Heart left ventricle (tissue), 16 donors: ENCODE measurements around the gene MSN. TPM values are rescaled to one million over a fixed set of nuclear protein-coding genes. Genes with fewer than 3 reads are reported as not detected.

ENCODE experiments used
- ATAC-seq, 4 donors: fragments of 200-7000 bp; cut with Tn5 transposase; one replicate each; pipeline ENCODE4 v1.9.1; 2020 to 2022; ENCODE audit warnings: moderate library complexity in 4 of 4, mild to moderate bottlenecking in 3 of 4, moderate number of reproducible peaks in 1 of 4
- DNase-seq, 5 donors: peaks; one replicate each; pipeline ENCODE4 v3.0.0-alpha.2; 2020
- H3K27ac ChIP-seq, 12 donors: fragments of 200-600 bp; sonication (generic) in 4 of 12; one replicate each; pipeline versions ENCODE4 v1.5.0 to v1.8.0; 2016 to 2022; ENCODE audit warnings: mild to moderate bottlenecking in 2 of 12
- H3K27me3 ChIP-seq, 9 donors: fragments of 200-600 bp; sonication (generic) in 2 of 9; one replicate each; pipeline versions ENCODE4 v1.5.1 to v1.8.0; 2016 to 2022; ENCODE audit warnings: mild to moderate bottlenecking in 3 of 9
- H3K36me3 ChIP-seq, 9 donors: fragments of 200-600 bp; sonication (generic) in 2 of 9; one replicate each; pipeline versions ENCODE4 v1.5.0 to v1.8.0; 2018 to 2022; ENCODE audit warnings: mild to moderate bottlenecking in 2 of 9
- H3K4me1 ChIP-seq, 12 donors: fragments of 200-600 bp; sonication (generic) in 4 of 12; one replicate each; pipeline versions ENCODE4 v1.5.0 to v1.8.0; 2016 to 2022; ENCODE audit warnings: mild to moderate bottlenecking in 3 of 12
- H3K4me3 ChIP-seq, 12 donors: fragments of 200-600 bp; sonication (generic) in 4 of 12; one replicate each; pipeline versions ENCODE4 v1.5.0 to v1.8.0; 2017 to 2022; ENCODE audit warnings: mild to moderate bottlenecking in 9 of 12, moderate library complexity in 4 of 12
- H3K9me3 ChIP-seq, 12 donors: fragments of 200-600 bp; sonication (generic) in 4 of 12; one replicate each; pipeline versions ENCODE4 v1.5.0 to v1.8.0; 2016 to 2022; ENCODE audit warnings: mild to moderate bottlenecking in 1 of 12
- POLR2A ChIP-seq, 2 donors: fragments of 450-650 bp; IDR thresholded peaks; one replicate each; pipeline ENCODE4 v1.6.1; 2017; ENCODE audit warnings: antibody characterized with exemption in 2 of 2, mild to moderate bottlenecking in 2 of 2, moderate library complexity in 2 of 2
- WGBS, 4 donors: extraction: QIAGEN DNeasy Blood & Tissue Kit in 2 of 4; methylation state at CpG; one replicate each; pipeline versions ENCODE4 v1.1.5 to v1.1.7; 2013 to 2018; 5-methylcytosine and 5-hydroxymethylcytosine counted together
- intact Hi-C, 10 donors: fragments of 100-400 bp; cut with DNase I; formaldehyde crosslinking; loops; one replicate each; pipeline versions ENCODE4 v1.11.1 to v1.14.2; 2022
- polyA plus RNA-seq, 2 donors: library from polyadenylated mRNA; stranded (reverse); fragments of 200-250 nt; gene quantifications; one replicate each; pipeline ENCODE4 v1.2.3, GENCODE V29; 2013
- total RNA-seq, 9 donors: library from RNA; depleted of rRNA in 2 of 9; stranded (reverse); fragments of >200 nt in 2 of 9; fragmentation: NEBNext Ultra II Directional in 3 of 9; extraction: Animal tissue kit (Norgen Biotek cat#: 25700) in 3 of 9; gene quantifications; one replicate each; pipeline versions ENCODE4 v1.1.0 to v1.2.4, GENCODE V29; 2016 to 2023
- TF ChIP-seq, protein P1 (sequence below), 12 donors: fragments of 200-600 bp; sonication (generic) in 4 of 12; IDR thresholded peaks; one replicate each; pipeline versions ENCODE4 v1.5.0 to v1.8.0; 2018 to 2022; ENCODE audit warnings: antibody characterized with exemption in 12 of 12, mild to moderate bottlenecking in 5 of 12
- donor health status: ischemic (EF 13 %, LVEDD 7.1; RV severe dilation, severe dysfunction).
- donor health status: healthy with polysubstance abuse.
- donor health status: DM: no; HTN: yes; CAD: no.
- donor health status: DM: no; HTN: no; CAD: no.
- donor health status: ischemic (EF 25% LVEDD 6.9; RV normal size, moderate dysfunction).
- donor health status: ischemic (EF 25% LVEDD 5.7; RV mildly dilated, moderate dysfunction).
- donor health status: healthy.
- donor health status: DM: yes; HTN: yes; CAD: no.
- donor health status: ischemic (EF 35%, LVEDD 5.7; RV mildly dilated, moderate dysfunction).
- donor health status: nonischemic (EF 11% LVEDD 7.7; RV severe dilation, severe dysfunction).
- donor health status: DM: yes; HTN: yes; CAD: no.
- donor health status: PGD.
- donor health status: ischemic (EF 29% LVEDD 5.4; RV normal size, mild dysfunction).
- donor health status: nonischemic (EF 23%, LVEDD 6.1; RV moderate dilation, normal function).

The MSN gene
- total and polyA plus RNA-seq, 11 donors = 48.9 to 298 (median 153) TPM

DNA sequence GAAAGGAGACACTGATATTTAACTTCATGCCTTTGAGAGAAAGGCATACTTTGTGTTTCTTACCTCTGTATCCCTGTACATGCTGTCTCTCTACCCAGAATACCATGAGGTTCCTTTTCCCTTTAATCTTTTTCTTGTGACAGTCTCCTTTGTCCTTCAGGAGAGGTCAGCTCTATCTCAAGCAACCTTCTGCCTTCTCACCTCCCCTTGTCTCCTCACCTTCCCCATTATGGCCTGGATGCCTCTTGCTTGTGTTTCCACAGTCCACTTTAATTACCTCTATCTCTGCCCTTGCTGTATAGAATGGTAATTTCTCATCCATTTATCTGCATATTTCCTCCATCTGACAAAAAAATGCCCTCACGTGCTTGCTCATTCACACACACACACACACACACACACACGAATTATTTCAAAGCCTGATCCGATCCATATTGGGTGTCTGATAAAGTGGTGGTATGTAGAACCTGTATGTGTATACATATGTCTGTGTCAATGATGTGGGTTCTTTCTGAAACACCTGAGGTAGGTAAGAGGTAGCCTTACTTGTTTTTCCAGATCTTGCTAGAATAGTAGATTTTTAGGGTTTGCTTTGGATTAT, 28.5 kb downstream of the MSN start:
- H3K27me3 ChIP-seq = no peaks in the 10 kb centered on the region
- no peaks in the 10 kb centered on the region for H3K9me3 ChIP-seq
- peaks cover 0 to 7% (median 0%) of the 10 kb centered on the region in 9 donors for H3K36me3 ChIP-seq
- H3K4me1 ChIP-seq = peaks cover 0 to 100% (median 79%) of the 10 kb centered on the region in 12 donors
- 46 to 68% (median 49%) methylated on average over 3 of the region's 3 CpGs for WGBS, 4 donors
- peak overlapping the region in 11 of 12 donors; percentile 13 to 93 (median 78) for H3K27ac ChIP-seq
- H3K4me3 ChIP-seq = no peak overlapping the region
- ATAC-seq = no peak
- TF ChIP-seq POLR2A (IDR thresholded peaks at IDR 0.05) = no peak
- TF ChIP-seq, protein P1, sequence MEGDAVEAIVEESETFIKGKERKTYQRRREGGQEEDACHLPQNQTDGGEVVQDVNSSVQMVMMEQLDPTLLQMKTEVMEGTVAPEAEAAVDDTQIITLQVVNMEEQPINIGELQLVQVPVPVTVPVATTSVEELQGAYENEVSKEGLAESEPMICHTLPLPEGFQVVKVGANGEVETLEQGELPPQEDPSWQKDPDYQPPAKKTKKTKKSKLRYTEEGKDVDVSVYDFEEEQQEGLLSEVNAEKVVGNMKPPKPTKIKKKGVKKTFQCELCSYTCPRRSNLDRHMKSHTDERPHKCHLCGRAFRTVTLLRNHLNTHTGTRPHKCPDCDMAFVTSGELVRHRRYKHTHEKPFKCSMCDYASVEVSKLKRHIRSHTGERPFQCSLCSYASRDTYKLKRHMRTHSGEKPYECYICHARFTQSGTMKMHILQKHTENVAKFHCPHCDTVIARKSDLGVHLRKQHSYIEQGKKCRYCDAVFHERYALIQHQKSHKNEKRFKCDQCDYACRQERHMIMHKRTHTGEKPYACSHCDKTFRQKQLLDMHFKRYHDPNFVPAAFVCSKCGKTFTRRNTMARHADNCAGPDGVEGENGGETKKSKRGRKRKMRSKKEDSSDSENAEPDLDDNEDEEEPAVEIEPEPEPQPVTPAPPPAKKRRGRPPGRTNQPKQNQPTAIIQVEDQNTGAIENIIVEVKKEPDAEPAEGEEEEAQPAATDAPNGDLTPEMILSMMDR (IDR thresholded peaks at IDR 0.05) = no peak
- intact Hi-C loops = no loop called here
- no peak for DNase-seq

DNA sequence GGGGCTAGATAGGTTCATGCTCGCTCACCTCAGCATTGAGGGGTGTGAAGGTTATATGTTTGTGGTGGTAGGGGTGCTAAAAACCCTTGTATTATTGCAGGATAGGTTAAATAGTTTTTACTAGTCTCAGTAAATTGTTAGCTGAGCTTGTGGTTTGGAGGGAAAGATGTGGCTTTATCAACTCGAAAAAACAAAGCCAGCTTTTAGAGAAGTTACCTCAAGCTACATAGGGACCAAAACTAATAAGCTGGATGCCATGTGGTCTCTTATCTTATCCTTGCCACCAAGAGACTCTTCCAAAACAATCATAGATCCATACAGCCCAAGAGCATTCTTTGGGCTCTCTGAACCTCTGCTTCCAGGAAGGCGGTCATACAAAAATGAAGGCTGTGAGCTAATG, 29.2 kb downstream of the MSN start:
- ATAC-seq (no peak), DNase-seq (no peak)
- peak overlapping the region in 1 of 12 donors; percentile 21 for H3K4me3 ChIP-seq
- no peaks in the 10 kb centered on the region for H3K9me3 ChIP-seq
- peak overlapping the region in 11 of 12 donors; percentile 40 to 93 (median 78) for H3K27ac ChIP-seq
- TF ChIP-seq, protein P1 (IDR thresholded peaks at IDR 0.05) = no peak
- TF ChIP-seq POLR2A (IDR thresholded peaks at IDR 0.05) = no peak
- peaks cover 0 to 10% (median 0%) of the 10 kb centered on the region in 9 donors for H3K36me3 ChIP-seq
- WGBS, 4 donors = 58 to 69% (median 61%) methylated on average over 3 of the region's 3 CpGs
- H3K4me1 ChIP-seq = peaks cover 0 to 100% (median 78%) of the 10 kb centered on the region in 12 donors
- no peaks in the 10 kb centered on the region for H3K27me3 ChIP-seq
- intact Hi-C loops = no loop called here

DNA sequence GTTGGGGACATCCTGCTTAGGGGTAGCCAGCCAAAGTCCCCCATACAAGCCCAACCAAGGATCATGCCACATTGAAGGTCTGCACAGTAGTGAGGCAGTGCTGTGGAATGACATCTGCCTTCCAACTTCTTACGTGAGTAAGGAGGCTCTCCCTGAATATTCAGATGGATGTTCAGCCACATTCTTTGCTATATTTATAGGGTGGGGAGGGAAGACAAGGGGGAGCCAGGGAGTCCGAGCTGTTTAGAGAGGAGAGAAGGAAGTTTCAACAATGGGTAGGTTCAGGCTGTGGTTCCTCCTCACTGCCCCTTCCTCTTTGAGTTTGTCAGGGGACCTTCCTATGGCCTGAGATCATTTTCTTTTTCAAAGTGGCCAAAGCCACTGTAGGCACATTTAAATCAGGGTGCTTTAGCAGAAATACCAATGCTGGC, 29.8 kb downstream of the MSN start:
- WGBS, 4 donors = 2 to 31% (median 13%) methylated on average over 2 of the region's 2 CpGs
- Histone ChIP-seq H3K4me3 (peak overlapping the region in 3 of 12 donors; percentile 3 to 21 (median 7)), H3K27ac (peak overlapping the region; percentile 7 to 93 (median 78)), H3K4me1 (peaks cover 0 to 98% (median 72%) of the 10 kb centered on the region in 12 donors), H3K9me3 (no peaks in the 10 kb centered on the region), H3K36me3 (peaks cover 0 to 13% (median 0%) of the 10 kb centered on the region in 9 donors), H3K27me3 (no peaks in the 10 kb centered on the region)
- ATAC-seq (peak; percentile 14 to 43 (median 36)), DNase-seq (no peak)
- intact Hi-C loops = no loop called here
- TF ChIP-seq, protein P1 (IDR thresholded peaks at IDR 0.05) = no peak
- no peak for TF ChIP-seq POLR2A (IDR thresholded peaks at IDR 0.05)

DNA sequence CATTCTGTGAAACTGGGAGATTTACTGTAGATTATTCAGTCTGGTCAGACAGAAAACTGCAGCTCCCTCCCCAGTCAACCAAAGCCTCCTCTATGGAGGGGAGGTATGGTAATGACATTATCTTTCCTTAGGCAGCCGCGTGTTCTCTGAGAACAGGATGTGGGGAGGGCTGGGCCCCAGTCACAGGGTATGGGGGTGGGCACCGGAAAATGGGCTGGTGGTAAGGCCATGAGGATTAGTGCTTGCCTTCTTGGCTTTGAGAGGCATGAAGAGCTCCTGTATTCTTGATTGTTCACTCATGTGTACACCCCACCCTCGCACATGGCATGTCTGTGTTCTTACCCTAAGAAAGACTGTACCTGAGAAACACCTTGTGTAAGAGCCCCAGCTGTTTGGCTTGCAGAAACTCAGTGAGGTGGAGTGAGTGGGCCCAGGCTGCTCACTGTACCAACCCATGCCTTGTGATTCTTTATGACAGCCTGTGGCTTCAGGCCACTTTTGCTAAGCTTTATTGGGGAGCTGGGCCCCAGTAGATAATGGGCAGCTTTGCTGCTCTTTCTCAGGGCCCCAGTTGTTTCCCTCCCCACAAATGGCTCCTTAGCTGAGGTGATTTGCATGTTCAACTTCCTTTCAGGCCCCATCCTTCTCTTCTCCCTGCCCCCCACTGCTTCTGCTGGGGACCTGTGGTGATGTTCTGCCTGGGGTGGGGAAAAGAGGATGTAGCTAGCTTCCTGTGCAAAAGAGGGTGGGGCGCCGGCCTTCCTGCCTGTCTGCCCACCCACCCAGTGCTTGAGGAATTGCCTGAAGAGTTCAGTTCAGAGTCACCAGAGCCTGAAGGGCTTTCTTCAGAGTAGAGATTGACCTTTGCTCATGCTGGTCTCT, 30.7 kb downstream of the MSN start:
- WGBS, 4 donors = 25 to 51% (median 41%) methylated on average over 5 to 6 of the region's 6 CpGs
- TF ChIP-seq, protein P1 (IDR thresholded peaks at IDR 0.05) = no peak
- TF ChIP-seq POLR2A (IDR thresholded peaks at IDR 0.05) = no peak
- intact Hi-C loops = loop anchor here in 2 of 10 donors (2.0 kb wide), 2 partner anchors 19 to 29 kb away; no protein-coding TSS in a partner anchor
- peaks cover 0 to 98% (median 76%) of the 10 kb centered on the region in 12 donors for H3K4me1 ChIP-seq
- peaks cover 0 to 7% (median 0%) of the 10 kb centered on the region in 9 donors for H3K36me3 ChIP-seq
- ATAC-seq (peak; percentile 59 to 83 (median 70)), DNase-seq (peak; percentile 61 to 79 (median 71))
- H3K4me3 ChIP-seq = peak overlapping the region in 3 of 12 donors; percentile 6 to 28 (median 12)
- H3K27me3 ChIP-seq = no peaks in the 10 kb centered on the region
- no peaks in the 10 kb centered on the region for H3K9me3 ChIP-seq
- peak overlapping the region; percentile 7 to 93 (median 78) for H3K27ac ChIP-seq
